GM12878 (cell line): Measurements from ENCODE around the gene ENTPD6. TPM values are rescaled to one million over a fixed set of nuclear protein-coding genes. Genes with fewer than 3 reads are reported as not detected.

Source experiments
- ATAC-seq: fragments of 200-7000 bp; cut with Tn5 transposase; 3 replicates; pipeline ENCODE4 v1.9.1; 2020; ENCODE audit warnings: mild to moderate bottlenecking, moderate library complexity
- BruUV-seq: library from RNA; stranded (reverse); fragments of 400-500 nt; replicated peaks from 2 replicates; lab custom pipeline; 2021; lab: Mats Ljungman, UMichigan
- CTCF ChIA-PET: fragments of 300-600 bp; sonication (Branson Sonifier 250); formaldehyde crosslinking; extraction: SDS; loops from one replicate; lab custom pipeline; 2021; ENCODE audit warnings: inconsistent platforms; lab: Yijun Ruan, JAX
- POLR2A ChIA-PET: fragments of 350-600 bp; formaldehyde crosslinking; extraction: SDS; loops from one replicate; lab custom pipeline; 2021; ENCODE audit warnings: inconsistent platforms; lab: Charles Lee
- RAD21 ChIA-PET: fragments of 300-600 bp; sonication (Branson Sonifier 250); formaldehyde crosslinking; loops from one replicate; lab custom pipeline; 2023; ENCODE audit warnings: antibody characterized with exemption; ENCODE audit not compliant: unreplicated experiment; lab: Charles Lee
- SMC1A ChIA-PET: fragments of 300-600 bp; sonication (Branson Sonifier 250); formaldehyde crosslinking; loops from one replicate; lab custom pipeline; 2023; ENCODE audit not compliant: unreplicated experiment, uncharacterized antibody; lab: Charles Lee
- DNase-seq: peaks from one replicate; pipeline ENCODE4 v3.0.0-alpha.2; 2011; ENCODE audit warnings: low read depth, low spot score
- FAIRE-seq: peaks from 3 replicates; lab custom pipeline; 2011; peaks lifted over from hg19 to GRCh38; lab: Jason Lieb, UNC
- H2AFZ ChIP-seq: 2 replicates; pipeline ENCODE4 v1.6.0; 2011; ENCODE audit warnings: low read depth, low read length, control low read depth; ENCODE audit not compliant: control insufficient read depth
- H3K27ac ChIP-seq: 2 replicates; pipeline ENCODE4 v1.5.1; 2011; ENCODE audit warnings: control low read depth; ENCODE audit not compliant: control insufficient read depth, insufficient read depth
- H3K27me3 ChIP-seq, 2 experiments: replicated peaks in 1 of 2; 2 replicates each; pipeline versions ENCODE4 v1.6.0 to v1.6.1; 2011; ENCODE audit warnings: low read length in 1 of 2; ENCODE audit not compliant: control insufficient read depth in 2 of 2, insufficient read depth in 2 of 2
- H3K36me3 ChIP-seq, 2 experiments: 2 replicates each; pipeline ENCODE4 v1.5.1; 2011; ENCODE audit warnings: low read length in 1 of 2; ENCODE audit not compliant: control insufficient read depth in 2 of 2, insufficient read depth in 2 of 2
- H3K4me1 ChIP-seq: 2 replicates; pipeline ENCODE4 v1.6.1; 2011; ENCODE audit warnings: mild to moderate bottlenecking, low read length, moderate library complexity, mixed read lengths; ENCODE audit not compliant: control insufficient read depth, insufficient read depth
- H3K4me2 ChIP-seq: 2 replicates; pipeline ENCODE4 v1.6.0; 2011; ENCODE audit warnings: control low read depth; ENCODE audit not compliant: control insufficient read depth, insufficient read depth
- H3K4me3 ChIP-seq: fragments of 200-600 bp; sonication (generic); 2 replicates; pipeline ENCODE4 v1.5.1; 2016
- H3K79me2 ChIP-seq: 2 replicates; pipeline ENCODE4 v1.6.0; 2011; ENCODE audit warnings: low read length; ENCODE audit not compliant: control insufficient read depth, insufficient read depth
- H3K9ac ChIP-seq: 2 replicates; pipeline ENCODE4 v1.8.0; 2011; ENCODE audit warnings: low read length, control low read depth, mixed read lengths; ENCODE audit not compliant: control insufficient read depth, insufficient read depth
- H3K9me3 ChIP-seq: replicated peaks from 3 replicates; pipeline ENCODE4 v1.5.1; 2011; ENCODE audit warnings: mild to moderate bottlenecking, low read length; ENCODE audit not compliant: control insufficient read depth, insufficient read depth
- H4K20me1 ChIP-seq: 2 replicates; pipeline ENCODE4 v1.6.0; 2011; ENCODE audit not compliant: control insufficient read depth, insufficient read depth
- BACH1 ChIP-seq: fragments of 450-650 bp; IDR thresholded peaks from 2 replicates; pipeline ENCODE4 v1.6.1; 2017; ENCODE audit warnings: mild to moderate bottlenecking, borderline replicate concordance
- ETV6 ChIP-seq, 2 experiments: fragments of 450-650 bp in 1 of 2; IDR thresholded peaks in 1 of 2; conservative IDR thresholded peaks in 1 of 2; 2 replicates each; pipeline ENCODE4 v1.6.1; 2014; ENCODE audit warnings: antibody characterized with exemption in 1 of 2, borderline replicate concordance in 1 of 2, low read depth in 1 of 2, mild to moderate bottlenecking in 1 of 2, moderate library complexity in 1 of 2
- JUND ChIP-seq: IDR thresholded peaks from 2 replicates; pipeline ENCODE4 v1.6.1; 2012; ENCODE audit warnings: low read depth, mild to moderate bottlenecking, low read length, improper control_type of control experiment, moderate library complexity
- KAT2A ChIP-seq: conservative IDR thresholded peaks from 2 replicates; pipeline ENCODE4 v1.6.1; 2011; ENCODE audit warnings: low read depth, low read length; ENCODE audit not compliant: control insufficient read depth
- NBN ChIP-seq: fragments of 450-650 bp; IDR thresholded peaks from 2 replicates; pipeline ENCODE4 v1.6.1; 2016
- NFIC ChIP-seq: IDR thresholded peaks from 2 replicates; pipeline ENCODE4 v1.6.1; 2012; ENCODE audit warnings: low read depth, mild to moderate bottlenecking, inconsistent platforms, low read length, moderate library complexity
- RFX5 ChIP-seq: IDR thresholded peaks from 2 replicates; pipeline ENCODE4 v1.6.1; 2011; ENCODE audit warnings: low read depth, low read length, improper control_type of control experiment
- SMAD5 ChIP-seq: IDR thresholded peaks from 2 replicates; pipeline ENCODE4 v1.6.1; 2016; ENCODE audit warnings: antibody characterized with exemption, low read depth
- SP1 ChIP-seq: IDR thresholded peaks from one replicate; pipeline ENCODE4 v1.6.1; 2011; ENCODE audit warnings: low read depth, low read length
- WRNIP1 ChIP-seq: IDR thresholded peaks from 2 replicates; pipeline ENCODE4 v1.6.1; 2011; ENCODE audit warnings: low read depth, low read length, improper control_type of control experiment, borderline replicate concordance
- WGBS: methylation state at CpG from one replicate; pipeline ENCODE4 v1.1.6; 2016; ENCODE audit warnings: low lambda C conversion rate; ENCODE audit not compliant: insufficient replicate concordance, insufficient coverage; ENCODE audit errors: missing lambda C conversion rate; 5-methylcytosine and 5-hydroxymethylcytosine counted together
- in situ Hi-C: fragments of 300-500 bp; cut with MboI; formaldehyde crosslinking; loops from 9 replicates; pipeline ENCODE4 v1.14.3; 2018; ENCODE audit warnings: mixed read lengths
- intact Hi-C: fragments of 100-400 bp; cut with micrococcal nuclease; formaldehyde crosslinking; loops from one replicate; pipeline ENCODE4 v1.14.2; 2022; ENCODE audit not compliant: unreplicated experiment
- polyA plus RNA-seq, 11 experiments: library from polyadenylated mRNA; depleted of rRNA in 4 of 11; unstranded in 6 of 11; stranded (reverse) in 5 of 11; fragments of >200 nt; fragmentation: Nextera tagmentation in 4 of 11; fragmentation: Illumina TruSeq in 1 of 11; extraction: Ambion mirVana in 4 of 11; extraction: Trizol in 1 of 11; gene quantifications; 1 replicate in 1 of 11; 2 replicates in 10 of 11; pipeline versions ENCODE4 v1.2.1 to v1.2.3, GENCODE V29; 2011 to 2016; ENCODE audit warnings: inconsistent platforms in 2 of 11, missing spikeins in 2 of 11, low read depth in 1 of 11
- total RNA-seq, 4 experiments: library from RNA; depleted of rRNA in 3 of 4; stranded (reverse); fragments of >200 nt in 3 of 4; fragmentation: Illumina TruSeq in 1 of 4; extraction: Trizol in 1 of 4; gene quantifications; 2 replicates each; pipeline versions ENCODE4 v1.2.1 to v1.2.3, GENCODE V29; 2013 to 2021
- TF ChIP-seq, protein P1 (sequence below): IDR thresholded peaks from 2 replicates; pipeline ENCODE4 v1.6.1; 2011; ENCODE audit warnings: borderline replicate concordance, low read depth, mild to moderate bottlenecking, moderate library complexity, low read length; ENCODE audit not compliant: insufficient read depth, poor library complexity, severe bottlenecking
- TF ChIP-seq, protein P2 (sequence below): fragments of 450-650 bp; formaldehyde crosslinking; IDR thresholded peaks from 2 replicates; pipeline ENCODE4 v1.5.0; 2022; ENCODE audit warnings: mild to moderate bottlenecking, missing genetic modification characterization

Gene ENTPD6
- total and polyA plus RNA-seq, 10 of the 15 experiments (the other 5 are each of a cell fraction or from before 2014, with no cell fraction given) = 0.53 to 45.4 (median 31.1) TPM

DNA sequence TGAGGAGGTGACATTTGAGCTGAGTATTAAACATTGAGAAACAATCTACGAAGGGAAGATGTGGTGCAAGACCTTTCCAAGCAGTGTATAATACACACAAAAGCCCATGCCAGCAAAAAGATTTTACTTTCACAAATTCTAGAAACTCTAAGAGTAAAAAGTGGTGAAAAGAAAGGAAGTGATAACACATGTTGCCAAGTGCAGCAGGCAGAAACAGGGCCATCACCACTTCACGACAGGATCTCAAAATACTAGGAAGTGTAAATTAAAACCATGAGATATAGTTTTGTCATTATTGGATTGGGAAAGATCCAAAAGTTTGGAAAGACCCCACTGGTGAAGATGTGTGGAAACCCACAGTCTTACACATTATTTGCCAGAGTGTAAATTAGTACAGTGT is 1.7 kb upstream of the ENTPD6 start:
- POLR2A ChIA-PET = no interaction called here
- H3K79me2 ChIP-seq = peaks cover 17% of the 10 kb centered on the region
- RAD21 ChIA-PET = no interaction called here
- CTCF ChIA-PET = no interaction called here
- intact Hi-C loops (loop anchor here (10.0 kb wide), 1 partner anchor 51 kb away; the partner anchor contains the start of gene PYGB), in situ Hi-C loops (no loop called here)
- no peaks in the 10 kb centered on the region for H3K9me3 ChIP-seq
- FAIRE-seq (no peak), DNase-seq (no peak), ATAC-seq (no peak)
- no peak overlapping the region for H2AFZ ChIP-seq
- TF ChIP-seq BACH1 = no peak
- TF ChIP-seq, protein P1, sequence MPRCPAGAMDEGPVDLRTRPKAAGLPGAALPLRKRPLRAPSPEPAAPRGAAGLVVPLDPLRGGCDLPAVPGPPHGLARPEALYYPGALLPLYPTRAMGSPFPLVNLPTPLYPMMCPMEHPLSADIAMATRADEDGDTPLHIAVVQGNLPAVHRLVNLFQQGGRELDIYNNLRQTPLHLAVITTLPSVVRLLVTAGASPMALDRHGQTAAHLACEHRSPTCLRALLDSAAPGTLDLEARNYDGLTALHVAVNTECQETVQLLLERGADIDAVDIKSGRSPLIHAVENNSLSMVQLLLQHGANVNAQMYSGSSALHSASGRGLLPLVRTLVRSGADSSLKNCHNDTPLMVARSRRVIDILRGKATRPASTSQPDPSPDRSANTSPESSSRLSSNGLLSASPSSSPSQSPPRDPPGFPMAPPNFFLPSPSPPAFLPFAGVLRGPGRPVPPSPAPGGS = no peak
- BruUV-seq = no TSS peak
- no peaks in the 10 kb centered on the region for H4K20me1 ChIP-seq
- H3K27ac ChIP-seq = no peak overlapping the region
- H3K36me3 ChIP-seq = no peaks in the 10 kb centered on the region
- H3K27me3 ChIP-seq = no peaks in the 10 kb centered on the region; a peak in 1 of 4 replicates
- 50% methylated on average over 2 of the region's 2 CpGs for WGBS
- H3K4me2 ChIP-seq = no peak overlapping the region
- H3K4me1 ChIP-seq = peaks cover 11% of the 10 kb centered on the region
- SMC1A ChIA-PET = interaction anchor here (1.0 to 1.5 kb wide), 2 partner anchors 53 to 132 kb away, joined by 3 to 4 read pairs; no protein-coding TSS in a partner anchor
- H3K4me3 ChIP-seq = no peak overlapping the region
- H3K9ac ChIP-seq = no peak overlapping the region

DNA sequence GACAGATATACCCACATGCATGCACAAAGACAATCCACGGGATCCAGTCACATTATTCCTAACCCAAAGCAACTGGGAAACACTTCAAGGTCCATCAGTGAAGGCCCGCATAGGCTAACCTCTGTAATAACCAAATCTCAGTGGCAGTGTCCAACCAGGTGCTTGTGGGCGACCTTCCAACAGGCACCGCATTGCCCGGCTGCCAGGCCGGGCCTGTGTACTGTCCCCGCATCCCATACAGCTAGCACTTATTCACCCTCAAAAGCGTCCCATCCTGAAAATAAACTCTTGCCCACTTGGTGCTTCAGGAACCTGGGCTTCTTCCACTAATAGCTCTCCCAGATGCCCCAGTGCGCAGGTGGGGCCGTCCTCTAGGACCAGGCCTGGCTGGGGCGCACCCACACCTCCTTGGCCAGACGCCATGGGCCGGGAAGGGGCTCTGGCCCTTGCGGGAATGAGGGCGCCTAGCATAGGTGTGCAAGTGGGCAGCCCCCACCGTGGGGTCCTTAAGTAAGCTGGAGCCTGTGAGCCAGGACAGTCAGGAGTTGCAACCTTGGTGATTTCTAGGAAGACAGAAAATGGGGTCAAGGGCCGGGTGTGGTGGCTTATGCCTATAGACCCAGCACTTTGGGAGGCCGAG is 1.1 kb upstream of the ENTPD6 start:
- RAD21 ChIA-PET = no interaction called here
- intact Hi-C loops (loop anchor here (10.0 kb wide), 1 partner anchor 50 kb away; the partner anchor contains the start of gene PYGB), in situ Hi-C loops (no loop called here)
- H3K4me1 ChIP-seq = peaks cover 11% of the 10 kb centered on the region
- no TSS peak for BruUV-seq
- H3K9me3 ChIP-seq = no peaks in the 10 kb centered on the region
- no peak overlapping the region for H3K4me2 ChIP-seq
- POLR2A ChIA-PET = interaction anchor here (0.8 kb wide), 1 partner anchor 201 kb away, joined by 3 read pairs; no protein-coding TSS in a partner anchor
- FAIRE-seq (no peak), DNase-seq (no peak), ATAC-seq (no peak)
- SMC1A ChIA-PET = interaction anchor here (1.0 to 1.7 kb wide), 4 partner anchors 9 to 204 kb away, joined by 3 to 6 read pairs (median 4); no protein-coding TSS in a partner anchor
- H3K27me3 ChIP-seq = no peaks in the 10 kb centered on the region; a peak in 1 of 4 replicates
- H4K20me1 ChIP-seq = no peaks in the 10 kb centered on the region
- H3K9ac ChIP-seq = no peak overlapping the region
- 84% methylated on average over 18 of the region's 18 CpGs for WGBS
- no peak overlapping the region for H2AFZ ChIP-seq
- CTCF ChIA-PET = no interaction called here
- H3K36me3 ChIP-seq = no peaks in the 10 kb centered on the region
- H3K27ac ChIP-seq = no peak overlapping the region
- H3K4me3 ChIP-seq = no peak overlapping the region
- peaks cover 17% of the 10 kb centered on the region for H3K79me2 ChIP-seq
- TF ChIP-seq RFX5 (no peak), NFIC (no peak), JUND (no peak), WRNIP1 (no peak), ETV6 (conservative IDR thresholded peaks at IDR 0.05 in 1 of 2, IDR thresholded peaks at IDR 0.05 in 1 of 2; ENCODE audit: borderline replicate concordance in 1 of 2, low read depth in 1 of 2) (no peak), KAT2A (no peak), NBN (no peak), SP1 (no peak), SMAD5 (no peak)
- TF ChIP-seq, protein P2, sequence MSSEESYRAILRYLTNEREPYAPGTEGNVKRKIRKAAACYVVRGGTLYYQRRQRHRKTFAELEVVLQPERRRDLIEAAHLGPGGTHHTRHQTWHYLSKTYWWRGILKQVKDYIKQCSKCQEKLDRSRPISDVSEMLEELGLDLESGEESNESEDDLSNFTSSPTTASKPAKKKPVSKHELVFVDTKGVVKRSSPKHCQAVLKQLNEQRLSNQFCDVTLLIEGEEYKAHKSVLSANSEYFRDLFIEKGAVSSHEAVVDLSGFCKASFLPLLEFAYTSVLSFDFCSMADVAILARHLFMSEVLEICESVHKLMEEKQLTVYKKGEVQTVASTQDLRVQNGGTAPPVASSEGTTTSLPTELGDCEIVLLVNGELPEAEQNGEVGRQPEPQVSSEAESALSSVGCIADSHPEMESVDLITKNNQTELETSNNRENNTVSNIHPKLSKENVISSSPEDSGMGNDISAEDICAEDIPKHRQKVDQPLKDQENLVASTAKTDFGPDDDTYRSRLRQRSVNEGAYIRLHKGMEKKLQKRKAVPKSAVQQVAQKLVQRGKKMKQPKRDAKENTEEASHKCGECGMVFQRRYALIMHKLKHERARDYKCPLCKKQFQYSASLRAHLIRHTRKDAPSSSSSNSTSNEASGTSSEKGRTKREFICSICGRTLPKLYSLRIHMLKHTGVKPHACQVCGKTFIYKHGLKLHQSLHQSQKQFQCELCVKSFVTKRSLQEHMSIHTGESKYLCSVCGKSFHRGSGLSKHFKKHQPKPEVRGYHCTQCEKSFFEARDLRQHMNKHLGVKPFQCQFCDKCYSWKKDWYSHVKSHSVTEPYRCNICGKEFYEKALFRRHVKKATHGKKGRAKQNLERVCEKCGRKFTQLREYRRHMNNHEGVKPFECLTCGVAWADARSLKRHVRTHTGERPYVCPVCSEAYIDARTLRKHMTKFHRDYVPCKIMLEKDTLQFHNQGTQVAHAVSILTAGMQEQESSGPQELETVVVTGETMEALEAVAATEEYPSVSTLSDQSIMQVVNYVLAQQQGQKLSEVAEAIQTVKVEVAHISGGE (CRISPR knock-in tag) = no peak
